DMS153 treated with DMSO at 0.1 percent for 48 hours (cell line): ENCODE data around the gene LNP1.
"Not testable (repeated sequence)": the region's sequence is repeated elsewhere in the genome, so short reads cannot be mapped to it uniquely, and the experiment has no call there.

Experiments
- DNase-seq: peaks from one replicate; lab custom pipeline; 2025; ENCODE audit not compliant: unreplicated experiment; lab: John Stamatoyannopoulos, UW

Gene LNP1

GRCh38 chr3:100427699-100428098 is 26.4 kb downstream of the LNP1 start:
- DNase-seq = no peak

- no peak for DNase-seq
Measured at GRCh38 chr3:100429187-100429716, 27.9 kb downstream of the LNP1 start.

DNA sequence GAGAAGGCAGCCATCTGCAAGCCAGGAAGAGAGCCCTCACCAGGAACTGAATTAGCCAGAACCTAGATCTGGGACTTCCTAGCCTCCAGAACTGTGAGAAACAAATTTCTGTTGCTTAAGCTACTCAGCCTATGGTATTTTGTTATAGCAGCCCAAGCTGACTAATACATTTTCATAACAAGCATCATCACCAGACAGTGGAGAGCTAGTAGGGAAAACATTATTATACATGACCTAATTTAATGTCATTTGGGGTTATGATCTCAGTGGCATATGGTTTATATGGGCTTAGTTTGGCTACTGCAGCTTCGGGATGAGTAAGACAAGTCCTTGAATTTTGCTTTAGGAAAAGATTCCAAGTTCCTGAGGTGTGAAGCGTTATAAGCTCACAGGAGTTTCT is 35.6 kb downstream of the LNP1 start:
- no peak for DNase-seq

GRCh38 chr3:100437721-100438622 is 36.6 kb downstream of the LNP1 start:
- DNase-seq = no peak

GRCh38 chr3:100438623-100438974 is 37.3 kb downstream of the LNP1 start:
- DNase-seq = no peak

DNA sequence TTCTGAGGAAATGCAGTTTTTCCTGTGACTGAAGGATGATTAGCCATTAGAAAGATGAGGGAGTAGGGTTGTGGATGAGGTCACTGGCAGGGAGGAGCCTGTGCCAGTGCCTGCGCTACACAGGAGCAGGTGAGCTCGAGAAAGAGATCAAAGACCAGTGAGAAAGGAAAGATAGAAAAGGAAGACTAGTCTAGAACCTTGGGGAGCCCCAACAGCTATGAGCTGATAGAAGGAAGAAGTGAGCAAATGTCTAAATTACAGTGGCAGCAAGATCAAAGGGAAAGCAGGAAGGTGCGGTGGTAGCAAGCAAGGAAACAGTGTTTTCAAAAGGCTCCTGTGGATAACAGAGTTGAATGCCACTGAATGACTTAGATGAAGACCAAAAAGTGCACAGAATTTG is 39.6 kb downstream of the LNP1 start:
- no peak for DNase-seq

DNA sequence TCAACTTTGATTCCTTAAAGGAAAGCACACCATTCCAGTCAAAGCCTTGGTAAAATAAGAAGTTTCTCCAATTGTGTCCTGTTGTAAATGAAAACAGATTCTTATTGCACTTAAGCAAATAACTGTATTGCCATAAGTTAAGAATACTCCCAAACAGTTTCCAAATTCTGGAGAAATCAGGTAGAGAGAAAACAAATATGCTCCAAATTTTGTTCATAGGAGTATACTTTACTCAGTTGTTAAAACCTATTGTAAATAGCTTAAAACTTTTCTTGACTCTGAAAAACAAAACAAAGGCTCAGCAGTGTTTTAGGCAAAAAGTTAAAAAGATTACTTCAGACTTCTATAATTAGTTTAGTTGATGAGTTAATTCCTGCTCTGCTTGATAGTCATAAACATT is 42.4 kb downstream of the LNP1 start:
- DNase-seq = no peak

GRCh38 chr3:100447067-100447466 is 45.7 kb downstream of the LNP1 start:
- DNase-seq = not testable (repeated sequence)

DNA sequence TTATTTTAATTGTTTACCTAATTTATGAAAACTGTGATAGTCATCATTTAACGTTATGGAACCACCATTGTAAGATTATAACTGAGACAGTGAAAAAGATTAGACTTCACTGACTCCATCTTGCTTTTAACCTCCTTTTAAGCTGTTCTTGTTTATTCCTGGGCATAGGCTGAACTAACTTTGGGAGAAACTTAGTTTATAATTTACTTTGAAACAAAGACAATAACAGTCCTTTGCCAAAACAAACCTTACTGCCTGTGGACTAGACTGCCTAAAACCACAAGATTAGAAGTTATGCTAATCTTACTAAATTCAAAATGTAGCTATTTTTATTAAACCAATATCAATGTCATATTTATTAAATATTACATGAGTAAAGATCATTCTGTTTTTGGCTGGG is 46.7 kb downstream of the LNP1 start:
- DNase-seq = no peak

GRCh38 chr3:100449214-100449613 is 47.9 kb downstream of the LNP1 start:
- no peak for DNase-seq

DNA sequence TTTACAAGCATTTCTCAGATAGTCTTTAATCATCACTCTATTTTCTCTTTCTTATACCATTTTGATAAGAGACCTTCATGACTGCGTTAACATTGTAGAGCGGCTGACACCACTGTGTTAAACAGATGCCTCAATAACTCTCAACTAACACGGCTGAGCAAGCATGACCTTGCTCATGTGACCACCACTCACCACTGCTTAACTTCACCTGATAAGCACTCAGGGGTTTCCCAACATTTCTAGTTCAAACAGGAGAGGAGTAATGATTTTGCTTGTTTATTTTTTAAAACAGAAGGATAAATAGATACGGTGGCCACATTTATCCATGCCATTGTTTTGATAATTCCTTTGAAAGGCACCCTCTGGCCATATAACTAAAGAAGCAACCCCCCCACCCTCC is 53.3 kb downstream of the LNP1 start:
- no peak for DNase-seq

- no peak for DNase-seq
Measured at GRCh38 chr3:100455841-100456550, 54.7 kb downstream of the LNP1 start.

GRCh38 chr3:100456745-100457144 is 55.4 kb downstream of the LNP1 start:
- no peak for DNase-seq

GRCh38 chr3:100457811-100458210 is 56.5 kb downstream of the LNP1 start:
- no peak for DNase-seq

DNA sequence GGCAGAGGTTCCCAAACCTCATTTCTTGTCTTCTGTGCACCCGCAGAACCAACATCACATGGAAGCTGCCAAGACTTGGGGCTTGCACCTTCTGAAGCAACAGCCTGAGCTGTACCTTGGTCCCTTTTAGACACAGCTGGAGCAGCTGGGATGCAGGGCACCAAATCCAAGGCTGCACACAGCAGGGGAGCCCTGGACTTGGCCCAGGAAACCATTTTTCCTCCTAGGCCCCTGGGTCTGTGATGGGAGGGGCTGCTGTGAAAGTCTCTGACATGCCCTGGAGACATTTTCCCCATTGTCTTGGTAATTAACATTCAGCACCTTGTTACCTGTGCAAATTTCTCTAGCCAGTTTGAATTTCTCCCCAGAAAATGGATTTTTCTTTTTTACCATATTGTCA is 57.5 kb downstream of the LNP1 start:
- DNase-seq = no peak

- peak; percentile 13 for DNase-seq
Measured at GRCh38 chr3:100463002-100463401, 61.7 kb downstream of the LNP1 start.

GRCh38 chr3:100463646-100464155 is 62.4 kb downstream of the LNP1 start:
- DNase-seq = no peak

DNA sequence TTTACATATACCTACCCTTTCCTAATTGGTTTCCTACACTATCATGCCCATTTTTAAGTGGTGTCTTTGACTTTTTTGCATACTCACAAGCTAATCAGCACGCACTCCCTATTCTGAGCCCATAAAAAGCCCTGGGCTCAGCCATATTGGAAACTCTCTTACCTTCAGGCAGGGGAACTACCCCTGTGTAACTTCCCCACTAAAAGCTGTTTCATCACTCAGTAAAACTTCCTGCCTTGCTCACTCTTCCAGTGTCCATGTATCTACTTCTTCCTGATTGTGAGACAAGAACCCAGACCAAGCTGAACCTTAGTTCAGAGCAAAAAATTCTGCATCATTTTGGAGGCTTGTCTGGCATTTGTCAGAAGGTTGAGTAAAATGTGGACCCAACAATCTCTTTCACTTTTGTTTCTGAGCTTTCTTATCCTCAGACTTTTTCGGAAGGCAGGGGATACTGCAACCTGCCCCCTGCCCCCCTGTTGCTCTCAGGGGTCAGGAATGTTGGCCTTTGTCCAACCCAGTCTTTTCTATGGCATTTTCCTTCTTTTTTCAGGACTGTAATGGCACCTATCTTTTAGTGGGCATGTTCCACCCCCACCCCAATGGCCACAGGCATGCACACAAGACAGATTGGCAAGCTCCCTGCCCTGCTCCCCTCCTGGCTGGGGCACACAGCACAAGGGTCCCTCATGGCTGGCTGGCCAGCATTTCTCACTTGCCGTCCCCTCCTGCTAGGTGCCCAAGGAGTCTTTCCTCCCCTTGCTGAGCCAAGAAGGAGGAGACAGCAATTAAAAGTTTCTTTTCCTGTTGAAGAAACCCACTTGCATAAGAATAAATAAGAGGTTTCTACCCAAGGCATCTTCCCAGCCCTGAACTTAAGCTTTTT is 64.8 kb downstream of the LNP1 start:
- DNase-seq = no peak

- no peak for DNase-seq
Measured at GRCh38 chr3:100467133-100467532, 65.8 kb downstream of the LNP1 start.

DNA sequence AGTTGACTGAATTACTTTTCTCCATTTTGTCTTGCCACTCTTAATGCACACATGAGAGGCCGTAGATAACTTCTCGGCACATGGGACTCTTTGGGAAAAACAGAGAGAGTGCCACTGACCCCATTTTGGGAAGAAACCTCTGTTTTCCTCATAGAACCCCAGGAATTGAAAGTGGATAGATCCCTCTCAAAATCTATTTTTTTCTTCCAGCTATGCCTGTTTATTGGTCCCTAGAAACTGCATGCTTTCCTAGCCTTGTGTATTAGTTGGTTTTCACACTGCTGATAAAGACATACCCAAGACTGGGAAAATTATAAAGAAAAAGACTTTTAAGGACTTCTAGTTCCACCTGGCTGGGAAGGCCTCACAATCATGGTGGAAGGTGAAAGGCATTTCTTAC is 67.3 kb downstream of the LNP1 start:
- DNase-seq = no peak

GRCh38 chr3:100470951-100471350 is 69.6 kb downstream of the LNP1 start:
- no peak for DNase-seq
